ENCODE measurements around the gene GCNT1. TPM values are rescaled to one million over a fixed set of nuclear protein-coding genes. Genes with fewer than 3 reads are reported as not detected.

Gene GCNT1
- total RNA-seq, 1 donor from 2014 or later, result 9.9 TPM

DNA sequence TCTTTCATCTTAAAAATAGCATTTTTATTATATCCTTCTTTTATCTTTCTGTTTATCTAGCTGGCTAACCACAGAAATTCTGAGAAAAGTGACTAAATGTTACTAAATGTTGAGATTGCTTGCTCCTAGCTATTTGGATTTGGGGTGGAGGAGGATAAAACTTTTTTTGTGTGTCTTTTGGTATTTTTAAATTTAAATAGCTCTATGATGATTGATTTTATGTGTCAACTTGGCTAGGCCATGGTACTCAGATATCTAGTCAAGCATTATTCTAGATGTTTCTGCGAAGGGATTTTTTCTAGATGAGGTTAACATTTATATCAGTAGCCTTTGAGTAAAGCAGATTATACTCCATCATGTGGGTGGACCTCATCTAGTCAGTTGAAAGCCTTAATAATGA lies 75.0 kb downstream of the GCNT1 start:
- DNase-seq (ENCODE audit: low spot score), result no peak

DNA sequence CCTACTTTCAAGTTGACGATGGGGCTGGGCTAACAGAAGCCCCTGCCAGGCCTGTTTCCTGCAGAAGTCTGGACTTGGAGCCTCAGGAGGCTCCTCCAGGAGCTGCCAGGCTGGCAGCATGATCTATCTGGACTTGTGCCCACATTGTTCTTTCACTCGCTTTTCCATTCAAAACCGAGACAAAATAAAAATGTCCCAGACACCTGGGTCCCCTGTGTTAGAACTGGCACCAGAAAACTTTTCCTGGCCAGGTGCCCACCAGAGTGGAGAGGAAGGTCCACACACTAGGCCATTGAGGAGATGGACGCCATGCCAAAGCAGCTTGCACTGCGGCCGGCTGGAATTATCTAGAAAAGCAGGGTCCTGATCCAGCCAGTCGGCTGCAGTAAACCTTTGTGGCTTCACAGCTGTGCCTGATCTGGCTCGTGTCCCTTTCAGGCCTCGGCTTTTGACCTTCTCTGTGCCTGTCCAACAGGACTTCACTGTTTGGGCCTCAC lies 78.2 kb downstream of the GCNT1 start:
- DNase-seq (ENCODE audit: low spot score), result no peak

DNA sequence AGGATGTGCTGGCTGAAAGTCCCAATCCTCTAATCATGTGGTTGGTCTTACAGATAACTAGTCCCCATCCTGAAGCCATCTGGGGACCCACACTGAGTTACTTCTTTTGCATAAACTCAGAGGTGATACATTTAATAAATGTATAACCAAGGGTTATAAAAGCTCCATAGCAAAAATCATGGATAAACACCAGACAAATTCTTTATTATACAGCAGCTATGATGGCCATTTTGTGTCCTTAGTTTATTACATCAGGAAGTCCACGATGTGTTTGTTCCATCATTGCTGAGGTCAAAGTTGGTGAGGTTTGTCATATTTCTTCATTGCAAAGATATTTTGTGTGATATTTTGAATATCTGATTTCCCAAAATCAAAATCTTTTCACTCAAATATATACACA lies 80.2 kb downstream of the GCNT1 start:
- no peak for DNase-seq (ENCODE audit: low spot score)

DNA sequence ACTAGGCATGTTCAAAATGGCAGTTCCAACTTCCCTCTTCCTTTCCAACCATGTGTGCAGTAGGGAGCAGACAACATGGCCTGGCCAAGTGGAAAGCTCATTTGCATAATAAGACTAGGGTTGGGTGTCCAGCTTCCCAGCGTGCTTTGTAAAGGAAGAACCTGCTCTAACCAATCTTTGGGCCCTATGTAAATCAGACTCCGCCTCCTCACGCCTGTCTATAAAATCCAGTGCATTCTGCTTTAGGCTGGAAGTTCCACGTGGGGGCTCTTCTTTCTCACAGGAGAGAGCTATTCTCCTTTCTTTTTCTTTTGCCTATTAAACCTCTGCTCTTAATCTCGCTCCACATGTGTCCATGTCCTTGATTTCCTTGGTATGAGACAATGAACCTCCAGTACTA lies 83.4 kb downstream of the GCNT1 start:
- no peak for DNase-seq (ENCODE audit: low spot score)

DNA sequence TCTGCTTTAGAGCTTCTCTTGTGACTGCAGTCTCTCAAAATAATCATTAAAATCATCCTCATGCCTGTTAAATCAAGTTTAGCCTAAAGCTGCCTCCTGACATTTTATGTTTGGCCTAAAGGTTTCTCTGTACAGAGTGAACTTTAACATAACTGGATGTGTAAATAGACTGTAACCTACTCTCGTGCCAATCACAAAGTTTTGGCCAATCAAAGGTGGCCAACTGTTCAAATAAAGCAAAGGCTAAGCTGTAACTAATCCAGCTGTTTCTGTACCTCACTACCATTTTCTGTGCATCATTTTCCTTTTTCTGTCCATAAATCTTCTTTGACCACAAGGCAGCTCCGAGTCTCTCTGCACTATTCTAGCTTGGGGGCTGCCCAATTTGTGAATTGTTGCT lies 86.2 kb downstream of the GCNT1 start:
- DNase-seq (ENCODE audit: low spot score), result no peak

DNA sequence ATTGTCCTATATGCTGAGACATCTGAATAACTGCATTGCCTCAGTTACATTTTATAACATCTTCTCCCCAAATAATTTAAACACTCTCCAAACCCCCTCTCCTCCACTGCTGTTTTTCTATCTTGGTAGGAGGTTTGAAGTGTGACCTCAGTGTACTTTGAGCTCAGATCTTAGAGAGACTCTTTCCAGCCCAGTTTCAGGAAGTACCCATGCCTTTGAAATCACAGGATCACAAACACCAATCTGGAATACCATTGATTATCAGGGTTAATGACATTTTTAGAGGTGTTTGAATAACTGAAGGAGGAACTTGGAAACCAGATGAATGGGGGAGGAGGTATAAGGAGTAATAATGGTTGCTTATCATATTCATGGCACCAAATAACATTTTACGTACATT lies 93.2 kb downstream of the GCNT1 start:
- no peak for DNase-seq (ENCODE audit: low spot score)

DNA sequence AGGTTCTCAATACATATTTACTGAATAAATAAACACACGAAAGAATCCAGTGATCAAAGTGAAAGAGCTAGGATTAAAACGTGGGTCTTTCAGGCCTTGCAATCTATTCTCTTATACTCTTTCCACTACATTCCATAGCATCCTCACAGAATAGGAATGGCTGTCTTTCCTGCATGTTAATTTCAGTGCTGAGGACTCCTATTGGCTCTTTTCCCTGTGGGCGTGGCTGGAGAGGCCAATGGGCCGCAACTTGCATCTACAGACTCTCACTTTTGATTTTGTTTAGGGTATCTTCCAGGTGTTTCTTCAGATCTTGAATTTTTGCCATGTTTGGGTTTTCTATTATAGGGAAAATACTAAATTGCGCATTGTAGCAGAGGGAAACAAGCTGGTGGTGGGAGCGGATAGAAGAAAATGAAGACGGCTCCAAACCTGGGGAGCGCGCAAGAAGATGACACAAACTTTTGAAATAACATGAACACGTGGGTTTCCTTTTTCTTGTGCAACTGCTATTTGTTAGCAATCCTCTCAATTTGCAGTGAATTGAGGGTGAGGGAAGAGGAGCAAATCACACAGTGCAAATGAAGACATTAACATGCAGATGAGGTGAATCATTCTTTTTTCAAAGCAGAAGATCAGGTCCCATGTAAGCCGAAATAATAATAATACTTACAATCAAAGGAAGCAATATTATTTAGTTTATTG lies 93.9 kb downstream of the GCNT1 start:
- no peak for DNase-seq (ENCODE audit: low spot score)

DNA sequence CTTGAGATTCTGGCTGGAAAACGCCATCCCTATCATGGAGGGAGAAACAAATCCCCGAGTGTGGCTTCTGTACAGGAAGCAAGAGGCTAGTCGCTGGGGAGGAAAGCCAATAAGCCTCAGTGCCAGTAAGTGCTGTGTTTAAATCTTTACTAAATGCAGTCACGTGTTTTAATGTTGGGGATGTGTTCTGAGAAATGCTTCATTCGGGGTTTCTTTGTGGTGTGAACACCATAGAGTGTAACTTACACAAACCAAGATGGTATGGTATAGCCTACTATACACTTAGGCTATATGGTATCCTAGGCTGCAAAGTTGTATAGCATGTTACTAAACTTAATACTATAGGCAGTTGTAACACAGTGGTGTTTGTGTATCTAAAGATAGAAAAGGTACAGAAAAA lies 94.7 kb downstream of the GCNT1 start:
- DNase-seq (ENCODE audit: low spot score), result no peak

Other genes starting within 250 kb of the GCNT1 start
- gene RFK, start 64.8 kb upstream of the GCNT1 start, total RNA-seq, result 13.5 TPM

Data from ureter (tissue), 1 donor.